BE2C (cell line): ENCODE data around the gene FOSL2.

Source experiments
- DNase-seq: peaks from one replicate; pipeline ENCODE4 v3.0.0-alpha.2; 2020
- H3K27me3 ChIP-seq: fragments of 250-450 bp; sonication (Bioruptor Pico); 2 replicates; pipeline ENCODE4 v1.5.1; 2020; ENCODE audit warnings: mild to moderate bottlenecking
- H3K36me3 ChIP-seq: fragments of 250-450 bp; sonication (Bioruptor Pico); 2 replicates; pipeline ENCODE4 v1.5.1; 2020; ENCODE audit warnings: mild to moderate bottlenecking
- H3K4me1 ChIP-seq: fragments of 250-450 bp; sonication (Bioruptor Pico); 2 replicates; pipeline ENCODE4 v1.5.1; 2020
- H3K4me3 ChIP-seq: 2 replicates; pipeline ENCODE4 v1.5.1; 2011; ENCODE audit warnings: low read depth, low read length
- H3K9me3 ChIP-seq: fragments of 250-450 bp; sonication (Bioruptor Pico); 2 replicates; pipeline ENCODE4 v1.5.1; 2020
- CTCF ChIP-seq: IDR thresholded peaks from 2 replicates; pipeline ENCODE4 v1.5.1; 2012; ENCODE audit warnings: mild to moderate bottlenecking, low read depth, low read length

Gene FOSL2

GRCh38 chr2:28424799-28425463 is 32.3 kb downstream of the FOSL2 start:
- no peak for DNase-seq
- no peaks in the 10 kb centered on the region for H3K27me3 ChIP-seq
- peaks cover 6% of the 10 kb centered on the region for H3K36me3 ChIP-seq
- H3K4me1 ChIP-seq = peaks cover 3% of the 10 kb centered on the region
- no peaks in the 10 kb centered on the region for H3K9me3 ChIP-seq
- no peak overlapping the region for H3K4me3 ChIP-seq
- TF ChIP-seq CTCF = no peak

GRCh38 chr2:28425464-28425835 is 32.8 kb downstream of the FOSL2 start:
- Histone ChIP-seq H3K4me1 (peaks cover 3% of the 10 kb centered on the region), H3K27me3 (no peaks in the 10 kb centered on the region), H3K9me3 (no peaks in the 10 kb centered on the region), H3K36me3 (peaks cover 3% of the 10 kb centered on the region; the same call in 1 of the 2 replicates), H3K4me3 (no peak overlapping the region)
- no peak for TF ChIP-seq CTCF
- no peak for DNase-seq

DNA sequence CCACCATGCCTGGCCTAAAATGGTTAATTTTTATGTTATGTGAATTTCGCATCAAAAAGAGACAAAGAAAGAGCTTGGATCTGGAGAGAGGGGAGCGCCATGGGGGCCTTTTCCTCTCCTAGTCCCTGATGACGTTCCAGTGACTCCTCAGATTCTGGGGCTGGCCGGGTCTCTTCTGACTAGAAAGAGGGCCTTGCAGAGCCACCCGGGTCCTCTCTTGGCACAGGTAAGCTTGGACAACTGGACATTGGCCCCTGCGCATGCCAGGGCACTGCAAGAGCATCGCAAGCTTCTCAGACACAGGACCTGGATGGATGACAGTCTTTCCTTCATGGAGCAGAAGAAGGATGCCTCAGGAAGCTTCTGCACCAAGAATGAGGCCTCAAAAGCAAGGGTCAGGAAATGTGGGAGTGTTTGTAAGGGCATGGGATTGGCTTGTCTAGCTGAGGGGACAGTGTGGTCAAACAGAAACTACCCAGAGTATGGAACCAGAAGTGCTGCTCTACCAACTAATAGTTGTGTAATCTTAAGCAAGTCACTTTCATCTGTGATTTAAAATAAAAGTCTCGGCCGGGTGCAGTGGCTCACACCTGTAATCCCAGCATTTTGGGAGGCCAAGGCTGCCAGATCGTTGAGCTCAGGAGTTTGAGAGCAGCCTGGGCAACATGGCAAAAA is 35.2 kb downstream of the FOSL2 start:
- Histone ChIP-seq H3K27me3 (no peaks in the 10 kb centered on the region), H3K36me3 (no peaks in the 10 kb centered on the region), H3K4me1 (peaks cover 3% of the 10 kb centered on the region), H3K9me3 (no peaks in the 10 kb centered on the region), H3K4me3 (no peak overlapping the region)
- no peak for TF ChIP-seq CTCF
- DNase-seq = no peak

- no peak for TF ChIP-seq CTCF
- DNase-seq = no peak
- peaks cover 3% of the 10 kb centered on the region for H3K4me1 ChIP-seq
- H3K36me3 ChIP-seq = no peaks in the 10 kb centered on the region
- no peak overlapping the region for H3K4me3 ChIP-seq
- H3K27me3 ChIP-seq = no peaks in the 10 kb centered on the region
- H3K9me3 ChIP-seq = no peaks in the 10 kb centered on the region
These were observed 35.8 kb downstream of the FOSL2 start for GRCh38 chr2:28428486-28428885.

DNA sequence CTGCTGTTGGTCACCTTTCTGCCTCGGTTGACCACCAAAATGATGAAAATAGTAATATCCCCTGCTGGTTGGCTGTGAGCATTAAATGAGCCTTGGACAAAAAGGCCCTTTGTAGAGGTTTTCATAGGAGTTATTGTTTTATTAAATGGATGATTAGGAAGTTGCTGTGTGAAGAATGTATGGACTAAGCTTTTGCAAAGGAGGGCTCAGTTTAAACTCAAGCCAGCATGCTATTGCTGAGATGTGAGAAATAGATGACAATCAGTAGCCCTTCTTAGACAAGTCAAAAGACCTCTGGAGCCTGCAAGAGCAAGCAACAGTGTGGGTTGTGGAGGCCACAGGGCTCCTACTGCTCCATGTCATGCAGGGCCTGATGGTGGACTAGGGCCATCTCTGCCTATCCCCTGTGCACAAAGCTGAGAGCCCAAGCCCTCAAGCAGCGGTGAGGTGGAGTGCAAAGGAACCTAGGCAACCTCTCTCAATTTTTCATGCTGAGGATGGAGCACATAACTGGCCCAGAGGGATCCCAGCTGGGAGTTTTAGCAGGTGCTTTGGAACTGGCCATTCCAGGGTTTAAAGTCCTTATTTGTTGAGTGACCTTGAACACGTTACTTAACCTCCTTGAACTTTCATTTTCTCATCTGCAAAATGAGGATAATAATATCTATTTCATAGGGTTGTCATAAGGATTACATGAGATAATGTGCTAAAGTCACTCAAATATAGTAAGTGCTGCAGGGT is 37.1 kb downstream of the FOSL2 start:
- no peaks in the 10 kb centered on the region for H3K36me3 ChIP-seq
- H3K9me3 ChIP-seq = no peaks in the 10 kb centered on the region
- DNase-seq = no peak
- no peak overlapping the region for H3K4me3 ChIP-seq
- no peaks in the 10 kb centered on the region for H3K4me1 ChIP-seq
- TF ChIP-seq CTCF = no peak
- H3K27me3 ChIP-seq = no peaks in the 10 kb centered on the region

GRCh38 chr2:28430377-28430765 is 37.7 kb downstream of the FOSL2 start:
- Histone ChIP-seq H3K4me1 (no peaks in the 10 kb centered on the region), H3K9me3 (no peaks in the 10 kb centered on the region), H3K36me3 (no peaks in the 10 kb centered on the region), H3K4me3 (no peak overlapping the region), H3K27me3 (no peaks in the 10 kb centered on the region)
- no peak for TF ChIP-seq CTCF
- no peak for DNase-seq
